IMR-90 (cell line): ENCODE measurements around the gene PCYT2. TPM values are rescaled to one million over a fixed set of nuclear protein-coding genes. Genes with fewer than 3 reads are reported as not detected.
A peak's percentile ranks its signal among the peaks of the same experiment; 100 is the strongest.

ENCODE experiments used
- ATAC-seq: fragments of 200-7000 bp; cut with Tn5 transposase; 2 replicates; pipeline ENCODE4 v1.9.1; 2020; ENCODE audit warnings: low read depth, mild to moderate bottlenecking, moderate library complexity
- Bru-seq: library from RNA; stranded (reverse); fragments of 400-500 nt; gene quantifications from one replicate; lab custom pipeline; 2021; lab: Mats Ljungman, UMichigan
- BruChase-seq, 2 experiments: library from RNA; stranded (reverse); fragments of 400-500 nt; gene quantifications; one replicate each; lab custom pipeline; 2021; lab: Mats Ljungman, UMichigan
- BruUV-seq: library from RNA; stranded (reverse); fragments of 400-500 nt; replicated peaks from 2 replicates; lab custom pipeline; 2021; lab: Mats Ljungman, UMichigan
- CTCF ChIA-PET: fragments of 300-600 bp; formaldehyde crosslinking; extraction: SDS; loops from one replicate; lab custom pipeline; 2021; ENCODE audit warnings: antibody characterized with exemption; lab: Yijun Ruan, JAX
- POLR2A ChIA-PET: fragments of 300-600 bp; sonication (Branson Sonifier 250); formaldehyde crosslinking; loops from one replicate; lab custom pipeline; 2022; ENCODE audit warnings: antibody characterized with exemption; ENCODE audit not compliant: unreplicated experiment; lab: Charles Lee
- DNase-seq: peaks from one replicate; pipeline ENCODE4 v3.0.0; 2013
- H2AFZ ChIP-seq: replicated peaks from 2 replicates; pipeline ENCODE3; 2013; ENCODE audit warnings: low read length, mild to moderate bottlenecking; ENCODE audit not compliant: poor library complexity
- H2AK5ac ChIP-seq: 2 replicates; pipeline ENCODE4 v1.6.1; 2013; ENCODE audit warnings: low read depth, low read length, inconsistent platforms
- H2AK9ac ChIP-seq: replicated peaks from 2 replicates; pipeline ENCODE3; 2013; ENCODE audit warnings: mild to moderate bottlenecking, low read depth, low read length, moderate library complexity; ENCODE audit not compliant: poor library complexity
- H2BK120ac ChIP-seq: 2 replicates; pipeline ENCODE4 v1.6.1; 2013; ENCODE audit warnings: low read depth, low read length, inconsistent platforms
- H2BK15ac ChIP-seq: 3 replicates; pipeline ENCODE4 v1.6.1; 2013; ENCODE audit warnings: low read depth, low read length, inconsistent platforms
- H2BK20ac ChIP-seq: 2 replicates; pipeline ENCODE4 v1.6.1; 2013; ENCODE audit warnings: low read depth, mild to moderate bottlenecking, inconsistent platforms, low read length, moderate library complexity
- H2BK5ac ChIP-seq: 2 replicates; pipeline ENCODE4 v1.6.1; 2013; ENCODE audit warnings: mild to moderate bottlenecking, low read depth, low read length, inconsistent platforms; ENCODE audit not compliant: poor library complexity, severe bottlenecking
- H3K14ac ChIP-seq: replicated peaks from 2 replicates; pipeline ENCODE4 v1.6.1; 2013; ENCODE audit warnings: low read depth, low read length, inconsistent platforms
- H3K18ac ChIP-seq: 2 replicates; pipeline ENCODE4 v1.6.1; 2013; ENCODE audit warnings: low read depth, low read length, control low read depth
- H3K23ac ChIP-seq: 2 replicates; pipeline ENCODE4 v1.6.1; 2013; ENCODE audit warnings: low read depth, low read length, inconsistent platforms
- H3K27ac ChIP-seq: 2 replicates; pipeline ENCODE4 v1.5.1; 2013; ENCODE audit warnings: mild to moderate bottlenecking, control low read depth, low read length; ENCODE audit not compliant: insufficient read depth
- H3K27me3 ChIP-seq: 2 replicates; pipeline ENCODE4 v1.6.1; 2013; ENCODE audit warnings: low read length; ENCODE audit not compliant: control insufficient read depth, insufficient read depth
- H3K36me3 ChIP-seq: 2 replicates; pipeline ENCODE4 v1.6.1; 2013; ENCODE audit warnings: low read length, mixed read lengths; ENCODE audit not compliant: control insufficient read depth, insufficient read depth
- H3K4ac ChIP-seq: 2 replicates; pipeline ENCODE4 v1.6.1; 2013; ENCODE audit warnings: low read depth, low read length, inconsistent platforms
- H3K4me1 ChIP-seq: 2 replicates; pipeline ENCODE4 v1.6.1; 2013; ENCODE audit warnings: low read length, mixed read lengths; ENCODE audit not compliant: control insufficient read depth, insufficient read depth
- H3K4me2 ChIP-seq: 2 replicates; pipeline ENCODE4 v1.6.1; 2013; ENCODE audit warnings: low read depth, mild to moderate bottlenecking, control low read depth, low read length, moderate library complexity
- H3K4me3 ChIP-seq: 2 replicates; pipeline ENCODE4 v1.5.1; 2013; ENCODE audit warnings: low read depth, mild to moderate bottlenecking, control low read depth, low read length, moderate library complexity; ENCODE audit not compliant: insufficient read depth
- H3K56ac ChIP-seq: 2 replicates; pipeline ENCODE4 v1.6.1; 2013; ENCODE audit warnings: low read length, inconsistent platforms; ENCODE audit not compliant: insufficient read depth; ENCODE audit errors: extremely low read depth
- H3K79me1 ChIP-seq, 2 experiments: 2 replicates each; pipeline ENCODE4 v1.6.1; 2013; ENCODE audit warnings: low read length in 2 of 2, inconsistent platforms in 1 of 2, low read depth in 1 of 2
- H3K9ac ChIP-seq: 2 replicates; pipeline ENCODE4 v1.6.1; 2013; ENCODE audit warnings: low read depth, low read length, control low read depth
- H3K9me1 ChIP-seq: 2 replicates; pipeline ENCODE4 v1.6.1; 2013; ENCODE audit warnings: low read length, inconsistent platforms; ENCODE audit not compliant: insufficient read depth
- H3K9me3 ChIP-seq: 2 replicates; pipeline ENCODE4 v1.6.1; 2013; ENCODE audit warnings: low read length; ENCODE audit not compliant: control insufficient read depth, insufficient read depth
- H4K20me1 ChIP-seq: 2 replicates; pipeline ENCODE4 v1.6.1; 2013; ENCODE audit warnings: low read length, inconsistent platforms; ENCODE audit not compliant: insufficient read depth
- H4K5ac ChIP-seq: 2 replicates; pipeline ENCODE4 v1.6.1; 2013; ENCODE audit warnings: mild to moderate bottlenecking, low read depth, low read length, control low read depth
- H4K8ac ChIP-seq, 2 experiments: 2 replicates each; pipeline ENCODE4 v1.6.1; 2013; ENCODE audit warnings: low read depth in 2 of 2, low read length in 2 of 2, control low read depth in 1 of 2, inconsistent platforms in 1 of 2
- H4K91ac ChIP-seq: 2 replicates; pipeline ENCODE4 v1.6.1; 2013; ENCODE audit warnings: low read depth, low read length, inconsistent platforms; ENCODE audit not compliant: insufficient read depth
- BHLHE40 ChIP-seq: fragments of 150-350 bp; IDR thresholded peaks from 2 replicates; pipeline ENCODE4 v1.6.1; 2016; ENCODE audit warnings: mild to moderate bottlenecking, low read depth, low read length
- CHD1 ChIP-seq: IDR thresholded peaks from 2 replicates; pipeline ENCODE4 v1.6.1; 2012; ENCODE audit warnings: low read depth, low read length, improper control_type of control experiment
- CTCF ChIP-seq: conservative IDR thresholded peaks from 2 replicates; pipeline ENCODE4 v1.5.1; 2012; ENCODE audit warnings: mild to moderate bottlenecking, low read depth, low read length, improper control_type of control experiment
- ELK1 ChIP-seq: fragments of 150-350 bp; IDR thresholded peaks from 2 replicates; pipeline ENCODE4 v1.6.1; 2016; ENCODE audit warnings: low read depth, mild to moderate bottlenecking, low read length, moderate library complexity, borderline replicate concordance
- MAZ ChIP-seq: IDR thresholded peaks from 2 replicates; pipeline ENCODE4 v1.6.1; 2012; ENCODE audit warnings: low read depth, mild to moderate bottlenecking, low read length, improper control_type of control experiment, moderate library complexity, borderline replicate concordance
- NFE2L2 ChIP-seq: fragments of 150-350 bp; IDR thresholded peaks from 2 replicates; pipeline ENCODE4 v1.6.1; 2016; ENCODE audit warnings: low read depth, mild to moderate bottlenecking, low read length
- RAD21 ChIP-seq: IDR thresholded peaks from 2 replicates; pipeline ENCODE4 v1.6.1; 2012; ENCODE audit warnings: low read length, improper control_type of control experiment
- RCOR1 ChIP-seq: IDR thresholded peaks from 2 replicates; pipeline ENCODE4 v1.6.1; 2012; ENCODE audit warnings: mild to moderate bottlenecking, low read length, improper control_type of control experiment; ENCODE audit not compliant: insufficient replicate concordance
- RFX5 ChIP-seq: IDR thresholded peaks from 2 replicates; pipeline ENCODE4 v1.8.0; 2012; ENCODE audit warnings: low read depth, mild to moderate bottlenecking, low read length, moderate library complexity
- SMC3 ChIP-seq: fragments of 150-350 bp; IDR thresholded peaks from 2 replicates; pipeline ENCODE4 v1.6.1; 2016; ENCODE audit warnings: low read depth, mild to moderate bottlenecking, antibody characterized with exemption, low read length, moderate library complexity
- USF2 ChIP-seq: fragments of 150-350 bp; IDR thresholded peaks from 2 replicates; pipeline ENCODE4 v1.6.1; 2017; ENCODE audit warnings: mild to moderate bottlenecking, antibody characterized with exemption, low read length, low read depth
- WGBS, 2 experiments: methylation state at CpG; one replicate each; pipeline versions ENCODE4 v1.1.5 to v1.1.7; 2013; ENCODE audit warnings: missing lambda C conversion rate in 2 of 2; ENCODE audit not compliant: insufficient read length in 1 of 2; ENCODE audit errors: extremely low coverage in 2 of 2; 5-methylcytosine and 5-hydroxymethylcytosine counted together
- dilution Hi-C: fragments of 300-500 bp; cut with HindIII; formaldehyde crosslinking; loops from one replicate; pipeline ENCODE4 v1.14.3; 2018; ENCODE audit warnings: low sequenced_read_pairs; ENCODE audit not compliant: unreplicated experiment
- in situ Hi-C: fragments of 300-500 bp; cut with MboI; formaldehyde crosslinking; loops from 3 replicates; pipeline ENCODE4 v1.14.3; 2019; ENCODE audit warnings: low sequenced_read_pairs, inconsistent platforms, mixed read lengths
- intact Hi-C: fragments of 100-400 bp; cut with micrococcal nuclease; formaldehyde crosslinking; loops from 2 replicates; pipeline ENCODE4 v1.10.0; 2022
- long read RNA-seq: library from polyadenylated mRNA; unstranded; transcript quantifications from one replicate; pipeline ENCODE4 v2.0.0, GENCODE V29; 2021; ENCODE audit not compliant: unreplicated experiment
- polyA plus RNA-seq, 3 experiments: library from polyadenylated mRNA; depleted of rRNA; stranded (reverse); fragments of >200 nt; gene quantifications; 2 replicates each; pipeline ENCODE4 v1.2.3, GENCODE V29; 2012; ENCODE audit warnings: low replicate concordance in 1 of 3
- total RNA-seq: library from RNA; depleted of rRNA; stranded (reverse); fragments of >200 nt; gene quantifications from 2 replicates; pipeline ENCODE4 v1.2.3, GENCODE V29; 2012; rRNA removed

Gene PCYT2
- total RNA-seq (31.9 and 37.3 TPM in 2 replicates), polyA plus RNA-seq (2012; rRNA removed) (38.5 and 43.0 TPM in 2 replicates), Bru-seq, nascent RNA (percentile 39 among the genes with signal in this experiment), BruChase-seq, experiment 1, labeled RNA remaining after a 6-hour chase (percentile 51 among the genes with signal in this experiment), BruChase-seq, experiment 2, labeled RNA remaining after a 2-hour chase (percentile 43 among the genes with signal in this experiment)
- 21.7 and 31.1 TPM in 2 replicates for polyA plus RNA-seq (2012; cell fraction: cytosol; rRNA removed)
- polyA plus RNA-seq (2012; cell fraction: nucleus; rRNA removed; ENCODE audit: low replicate concordance) = 47.8 and 104 TPM in 2 replicates
- long read RNA-seq, full-length matches to known transcripts = 56 of 81 reads
- long read RNA-seq, partial matches to known transcripts = 6 of 81 reads
- long read RNA-seq, other reads (novel, unspliced or antisense) = 19 of 81 reads

GRCh38 chr17:81911277-81911961, at the start of gene PCYT2:
Gene PCYT2, minus strand, starts transcription at chr17:81911399. Its CDS starts 44 bp downstream, at chr17:81911355.
- H2BK20ac ChIP-seq = no peak within 1 kb of the TSS
- H3K18ac ChIP-seq = no peak within 1 kb of the TSS
- H3K27ac ChIP-seq = peak within 1 kb of the TSS; percentile 4; the same call in 1 of the 2 replicates
- H2BK5ac ChIP-seq = no peak within 1 kb of the TSS
- H2BK120ac ChIP-seq = no peak within 1 kb of the TSS
- no TSS peak for BruUV-seq
- dilution Hi-C loops = no loop called here
- ChIA-PET CTCF (no interaction called here), POLR2A (no interaction called here)
- DNase-seq (peak; percentile 73), ATAC-seq (peak; percentile 95)
- peak within 1 kb of the TSS; percentile 65 for H3K4me2 ChIP-seq
- H3K36me3 ChIP-seq = peaks cover 50% of the 10 kb centered on the region
- intact Hi-C loops = no loop called here
- H4K20me1 ChIP-seq = peaks cover 31% of the 10 kb centered on the region
- H3K4me3 ChIP-seq = peak within 1 kb of the TSS; percentile 90
- no peak within 1 kb of the TSS for H2AK5ac ChIP-seq
- no peak within 1 kb of the TSS for H4K91ac ChIP-seq
- no peak within 1 kb of the TSS; the same call in 1 of the 2 replicates for H3K56ac ChIP-seq
- H3K9me1 ChIP-seq = peaks cover 11% of the 10 kb centered on the region; the same call in 1 of the 2 replicates
- H2AFZ ChIP-seq = peak within 1 kb of the TSS; percentile 89
- in situ Hi-C loops = no loop called here
- no peaks in the 10 kb centered on the region for H3K27me3 ChIP-seq
- H3K9ac ChIP-seq = peak within 1 kb of the TSS; percentile 55
- H3K23ac ChIP-seq = peak within 1 kb of the TSS; percentile 58; the same call in 1 of the 2 replicates
- peaks cover 9 to 44% of the 10 kb centered on the region in 2 experiments; a peak in 3 of 4 replicates for H3K79me1 ChIP-seq
- H3K9me3 ChIP-seq = no peaks in the 10 kb centered on the region
- peak within 1 kb of the TSS; percentile 11; the same call in 1 of the 2 replicates for H3K4ac ChIP-seq
- WGBS, 2 experiments = 26% methylated on average over 10 of the region's 84 CpGs; no CpG with 5 or more reads in 1 of the 2 experiments
- H2BK15ac ChIP-seq = no peak within 1 kb of the TSS
- H4K8ac ChIP-seq = no peak within 1 kb of the TSS
- H3K4me1 ChIP-seq = peaks cover 5% of the 10 kb centered on the region
- peak within 1 kb of the TSS; percentile 93 for H2AK9ac ChIP-seq
- 0 out of 2 replicates have a peak within 1 kb of the TSS, but pooled peaks have one; percentile 33 for H3K14ac ChIP-seq
- H4K5ac ChIP-seq = no peak within 1 kb of the TSS
- no peak for TF ChIP-seq RCOR1
- peak; percentile 50; the same call in 1 of the 2 replicates for TF ChIP-seq BHLHE40
- TF ChIP-seq CTCF = no peak
- no peak for TF ChIP-seq ELK1
- no peak for TF ChIP-seq SMC3
- TF ChIP-seq CHD1 = no peak
- peak; percentile 72; the same call in 1 of the 2 replicates for TF ChIP-seq MAZ
- no peak for TF ChIP-seq RAD21
- TF ChIP-seq RFX5 = no peak
- TF ChIP-seq USF2 = peak; percentile 75
- no peak for TF ChIP-seq NFE2L2
